ENCODE data around the gene ROBO2.

GRCh38 chr3:77468626-77469020 lies 428.7 kb downstream of the ROBO2 start:
- TF ChIP-seq POLR2A (IDR thresholded peaks at IDR 0.05): no peak
- no peak for TF ChIP-seq CTCF (IDR thresholded peaks at IDR 0.05 in 8 of 11, conservative IDR thresholded peaks at IDR 0.05 in 3 of 11)
